HepG2 (cell line): Measurements from ENCODE around the gene TFCP2L1. TPM values are rescaled to one million over a fixed set of nuclear protein-coding genes. Genes with fewer than 3 reads are reported as not detected.

Experiments used
- ATAC-seq: fragments of 200-7000 bp; cut with Tn5 transposase; 3 replicates; pipeline ENCODE4 v1.9.1; 2020; ENCODE audit warnings: mild to moderate bottlenecking, moderate library complexity
- BruUV-seq: library from RNA; stranded (reverse); fragments of 400-500 nt; replicated peaks from 2 replicates; lab custom pipeline; 2021; lab: Mats Ljungman, UMichigan
- CTCF ChIA-PET: fragments of 300-600 bp; formaldehyde crosslinking; extraction: SDS; loops from one replicate; lab custom pipeline; 2021; ENCODE audit warnings: low total read pairs, inconsistent platforms, low intra/inter-chr PET ratio; lab: Yijun Ruan, JAX
- POLR2A ChIA-PET: fragments of 350-600 bp; sonication (Branson Sonifier 250); formaldehyde crosslinking; loops from one replicate; lab custom pipeline; 2020; ENCODE audit warnings: antibody characterized with exemption, inconsistent platforms; lab: Yijun Ruan, JAX
- DNase-seq: peaks from one replicate; pipeline ENCODE4 v3.0.0-alpha.2; 2015; ENCODE audit warnings: low spot score
- FAIRE-seq: peaks from 3 replicates; lab custom pipeline; 2011; peaks lifted over from hg19 to GRCh38; lab: Jason Lieb, UNC
- H2AFZ ChIP-seq: one replicate; pipeline ENCODE4 v1.6.1; 2011; ENCODE audit warnings: low read length, inconsistent platforms
- H3K27ac ChIP-seq: fragments of 300-600 bp; 3 replicates; pipeline ENCODE4 v1.8.0; 2011; ENCODE audit warnings: mixed run types, mild to moderate bottlenecking, mixed read lengths, low read length, inconsistent platforms; ENCODE audit not compliant: insufficient read depth; ENCODE audit errors: extremely low read length
- H3K27me3 ChIP-seq, 2 experiments: fragments of 200-600 bp in 1 of 2; 2 replicates in 1 of 2; 3 replicates in 1 of 2; pipeline versions ENCODE4 v1.6.0 to v1.8.0; 2011; ENCODE audit warnings: low read length in 2 of 2, mild to moderate bottlenecking in 2 of 2, moderate library complexity in 2 of 2, inconsistent platforms in 1 of 2; ENCODE audit not compliant: insufficient read depth in 2 of 2, control insufficient read depth in 1 of 2
- H3K36me3 ChIP-seq, 2 experiments: fragments of 200-600 bp in 1 of 2; replicated peaks in 1 of 2; 2 replicates in 1 of 2; 3 replicates in 1 of 2; pipeline versions ENCODE4 v1.5.1 to v1.8.0; 2011; ENCODE audit warnings: low read length in 2 of 2, inconsistent platforms in 1 of 2; ENCODE audit not compliant: insufficient read depth in 2 of 2, control insufficient read depth in 1 of 2
- H3K4me1 ChIP-seq: 2 replicates; pipeline ENCODE4 v1.5.1; 2012; ENCODE audit warnings: low read length, inconsistent platforms; ENCODE audit not compliant: insufficient read depth
- H3K4me2 ChIP-seq: 2 replicates; pipeline ENCODE4 v1.6.0; 2011; ENCODE audit warnings: low read depth, low read length, inconsistent platforms
- H3K4me3 ChIP-seq, 3 experiments: fragments of 200-600 bp in 1 of 3; sonication (generic), shearing (Covaris generic) in 1 of 3; replicated peaks in 1 of 3; 2 replicates each; pipeline ENCODE4 v1.5.1; 2011 to 2016; ENCODE audit warnings: low read length in 3 of 3, inconsistent platforms in 2 of 3, low read depth in 2 of 3, mild to moderate bottlenecking in 2 of 3, control low read depth in 1 of 3, mixed read lengths in 1 of 3; ENCODE audit not compliant: insufficient read depth in 1 of 3
- H3K79me2 ChIP-seq: one replicate; pipeline ENCODE4 v1.6.1; 2011; ENCODE audit warnings: low read length, inconsistent platforms; ENCODE audit not compliant: insufficient read depth
- H3K9ac ChIP-seq: 2 replicates; pipeline ENCODE4 v1.6.0; 2011; ENCODE audit warnings: mild to moderate bottlenecking, low read depth, low read length, inconsistent platforms; ENCODE audit not compliant: insufficient read depth
- H3K9me3 ChIP-seq: 2 replicates; pipeline ENCODE4 v1.5.1; 2012; ENCODE audit warnings: mild to moderate bottlenecking, low read length
- H4K20me1 ChIP-seq: 2 replicates; pipeline ENCODE4 v1.6.0; 2011; ENCODE audit warnings: inconsistent platforms, mild to moderate bottlenecking, low read length, moderate library complexity; ENCODE audit not compliant: insufficient read depth
- BCL3 ChIP-seq: sonication (generic); formaldehyde crosslinking; IDR thresholded peaks from 2 replicates; pipeline ENCODE4 v1.5.1; 2020; ENCODE audit warnings: mild to moderate bottlenecking, missing genetic modification reagents, moderate library complexity
- FOXP4 ChIP-seq: sonication (generic); formaldehyde crosslinking; IDR thresholded peaks from 2 replicates; pipeline ENCODE4 v1.4.0; 2020; ENCODE audit warnings: missing genetic modification reagents
- GZF1 ChIP-seq: sonication (generic); formaldehyde crosslinking; IDR thresholded peaks from 2 replicates; pipeline ENCODE4 v1.5.1; 2020; ENCODE audit warnings: mild to moderate bottlenecking, missing genetic modification reagents
- KAT8 ChIP-seq: IDR thresholded peaks from 2 replicates; pipeline ENCODE4 v1.6.1; 2016; ENCODE audit warnings: missing genetic modification reagents, missing compliant biosample characterization
- KLF6 ChIP-seq: IDR thresholded peaks from 2 replicates; pipeline ENCODE4 v1.8.0; 2016; ENCODE audit warnings: missing biosample characterization, missing genetic modification reagents
- NCOR1 ChIP-seq: fragments of 200-600 bp; sonication (generic); IDR thresholded peaks from 2 replicates; pipeline ENCODE4 v1.7.0; 2017; ENCODE audit warnings: antibody characterized with exemption, low read length, borderline replicate concordance
- SIN3B ChIP-seq: fragments of 150-350 bp; IDR thresholded peaks from 2 replicates; pipeline ENCODE4 v1.6.1; 2014; ENCODE audit warnings: low read length
- THYN1 ChIP-seq: sonication (generic); formaldehyde crosslinking; IDR thresholded peaks from 2 replicates; pipeline ENCODE4 v1.8.1; 2023; ENCODE audit warnings: low read depth, mild to moderate bottlenecking, moderate library complexity, missing genetic modification reagents, borderline replicate concordance
- XRCC5 ChIP-seq: fragments of 200-400 bp; formaldehyde crosslinking; optimal IDR thresholded peaks from 2 replicates; pipeline ENCODE3; 2017; ENCODE audit warnings: mild to moderate bottlenecking, low read length
- ZNF33A ChIP-seq: sonication (generic); formaldehyde crosslinking; IDR thresholded peaks from 2 replicates; pipeline ENCODE4 v1.5.1; 2020; ENCODE audit warnings: missing genetic modification reagents, mild to moderate bottlenecking, moderate library complexity, borderline replicate concordance
- ZNF616 ChIP-seq: sonication (generic); formaldehyde crosslinking; IDR thresholded peaks from 2 replicates; pipeline ENCODE4 v1.5.0; 2020; ENCODE audit warnings: low read depth, mild to moderate bottlenecking, missing genetic modification reagents
- whole genome bisulfite sequencing: methylation state at CpG from one replicate; pipeline ENCODE4 v1.1.6; 2017; ENCODE audit warnings: low lambda C conversion rate; 5-methylcytosine and 5-hydroxymethylcytosine counted together
- in situ Hi-C: cut with HindIII; loops from 2 replicates; pipeline ENCODE4 v1.10.0; 2017; ENCODE audit warnings: low pct_unique_long_range_greater_than_20kb; ENCODE audit not compliant: extremely low pct_ligation_motif_present
- intact Hi-C: fragments of 100-400 bp; cut with micrococcal nuclease; formaldehyde crosslinking; loops from one replicate; pipeline ENCODE4 v1.10.0; 2022; ENCODE audit not compliant: unreplicated experiment
- polyA plus RNA-seq, 8 experiments: library from polyadenylated mRNA; depleted of rRNA in 3 of 8; stranded (reverse) in 7 of 8; unstranded in 1 of 8; fragments of >200 nt; fragmentation: Illumina TruSeq in 4 of 8; extraction: Trizol in 4 of 8; gene quantifications; 2 replicates each; pipeline versions ENCODE4 v1.2.1 to v1.2.3, GENCODE V29; 2011 to 2016; ENCODE audit warnings: low read depth in 4 of 8, missing spikeins in 1 of 8, mixed read lengths in 1 of 8; ENCODE audit not compliant: insufficient read depth in 1 of 8
- total RNA-seq, 5 experiments: library from RNA; depleted of rRNA; stranded (reverse); fragments of >200 nt; fragmentation: Illumina TruSeq; extraction: Trizol; gene quantifications; 2 replicates each; pipeline ENCODE4 v1.2.3, GENCODE V29; 2016; ENCODE audit warnings: low read depth in 1 of 5

TFCP2L1 gene
- total and polyA plus RNA-seq, 2 of the 13 experiments (the other 11 are each of a cell fraction or from before 2014, with no cell fraction given): under 0.01 TPM; not detected in 1

GRCh38 chr2:121298476-121298875 is 13.5 kb upstream of the TFCP2L1 start:
- H3K27ac ChIP-seq: no peak overlapping the region
- no peak overlapping the region for H2AFZ ChIP-seq
- H3K9me3 ChIP-seq: no peaks in the 10 kb centered on the region
- H3K27me3 ChIP-seq: peaks cover 0 to 19% of the 10 kb centered on the region in 2 experiments; a peak in 2 of 5 replicates
- H3K9ac ChIP-seq: no peak overlapping the region
- H3K4me3 ChIP-seq: no peak overlapping the region
- no TSS peak for BruUV-seq
- ChIA-PET CTCF (no interaction called here), POLR2A (interaction anchor here (0.6 kb wide), 1 partner anchor 287 kb away, joined by 3 read pairs; no protein-coding TSS in a partner anchor)
- in situ Hi-C loops: no loop called here
- intact Hi-C loops: no loop called here
- H3K4me1 ChIP-seq: no peaks in the 10 kb centered on the region
- no peak overlapping the region for H3K4me2 ChIP-seq
- H3K79me2 ChIP-seq: no peaks in the 10 kb centered on the region
- DNase-seq: no peak
- no peak for TF ChIP-seq THYN1 (CRISPR knock-in tag)
- TF ChIP-seq GZF1 (CRISPR knock-in tag): no peak
- no peak for TF ChIP-seq FOXP4 (CRISPR knock-in tag)
- TF ChIP-seq KAT8 (CRISPR knock-in tag): no peak
- TF ChIP-seq BCL3 (CRISPR knock-in tag): no peak
- no peak for TF ChIP-seq KLF6 (CRISPR knock-in tag)
- TF ChIP-seq XRCC5: no peak
- TF ChIP-seq ZNF616 (CRISPR knock-in tag): no peak
- no peak for TF ChIP-seq ZNF33A (CRISPR knock-in tag)
- no peak for TF ChIP-seq SIN3B
- TF ChIP-seq NCOR1: no peak
- TF ChIP-seq, all 625 proteins: peak for 0
- Histone ChIP-seq H3K36me3 (no peaks in the 10 kb centered on the region), H4K20me1 (no peaks in the 10 kb centered on the region)
- ATAC-seq (no peak), FAIRE-seq (no peak)
- WGBS: 59% methylated on average over 12 of the region's 12 CpGs
